SIG-M5 treated with dmso at 0.1 percent for 504 hours (cell line): ENCODE measurements around the gene RAPGEF6.
"Not testable (repeated sequence)": the region's sequence is repeated elsewhere in the genome, so short reads cannot be mapped to it uniquely, and the experiment has no call there.

ENCODE experiments used
- DNase-seq: peaks from one replicate; lab custom pipeline; 2025; ENCODE audit not compliant: unreplicated experiment; lab: John Stamatoyannopoulos, UW

The RAPGEF6 gene

DNA sequence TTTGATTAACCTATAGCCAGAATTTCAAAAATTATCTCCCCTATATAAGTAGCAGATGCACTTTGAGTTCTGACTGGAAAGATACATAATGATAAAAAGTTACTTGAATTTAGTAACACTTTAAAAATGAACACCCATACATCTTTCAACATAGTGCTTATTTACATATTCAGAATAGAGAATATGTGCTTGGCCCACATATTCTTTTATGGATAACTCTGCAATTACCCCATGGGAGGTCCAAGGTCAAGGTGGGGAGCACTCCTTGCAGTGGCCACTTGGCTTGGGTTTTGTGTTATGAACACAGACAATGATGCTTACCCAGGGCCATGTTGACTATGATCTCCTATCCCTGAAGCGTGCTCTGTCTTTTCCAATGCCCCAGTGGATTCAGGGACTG is 201.9 kb downstream of the RAPGEF6 start:
- no peak for DNase-seq

DNA sequence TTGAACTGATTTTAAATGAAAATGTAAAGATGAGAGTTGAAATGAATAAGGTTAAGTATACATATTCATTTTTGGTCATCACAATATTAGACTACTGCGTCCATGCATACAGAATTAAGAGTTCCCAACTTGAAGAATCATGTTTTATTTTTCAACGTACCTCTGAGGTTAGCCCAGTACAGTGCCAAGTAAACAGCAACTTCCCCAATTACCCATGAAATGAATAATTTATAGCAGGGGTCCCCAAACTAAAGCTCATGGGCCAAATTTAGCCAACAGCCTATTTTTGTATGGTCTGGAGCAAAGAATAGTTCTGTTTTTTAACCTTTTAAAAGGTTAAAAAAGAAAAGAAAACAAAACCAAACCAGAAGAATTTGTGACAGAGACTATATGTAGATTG is 203.2 kb downstream of the RAPGEF6 start:
- DNase-seq, result no peak

DNA sequence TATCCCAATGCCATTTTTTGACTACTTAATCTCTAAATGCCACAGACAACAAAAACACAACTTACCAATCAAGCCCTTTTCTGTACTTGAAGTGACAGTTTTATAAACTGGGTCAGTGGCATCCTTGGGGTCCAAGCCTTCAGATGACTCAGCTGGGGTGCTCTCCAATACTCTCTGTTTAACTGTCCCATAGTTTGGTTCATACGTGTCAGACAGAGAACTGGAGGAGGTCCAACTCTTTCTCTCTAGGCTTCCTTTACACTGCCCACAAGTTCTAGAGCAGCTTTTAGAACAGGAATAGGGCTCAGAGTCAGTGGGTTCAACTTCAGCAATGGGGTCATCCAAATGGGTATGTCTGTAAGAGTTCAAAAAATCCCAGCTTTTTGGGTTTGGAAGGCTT is 204.2 kb downstream of the RAPGEF6 start:
- no peak for DNase-seq

DNA sequence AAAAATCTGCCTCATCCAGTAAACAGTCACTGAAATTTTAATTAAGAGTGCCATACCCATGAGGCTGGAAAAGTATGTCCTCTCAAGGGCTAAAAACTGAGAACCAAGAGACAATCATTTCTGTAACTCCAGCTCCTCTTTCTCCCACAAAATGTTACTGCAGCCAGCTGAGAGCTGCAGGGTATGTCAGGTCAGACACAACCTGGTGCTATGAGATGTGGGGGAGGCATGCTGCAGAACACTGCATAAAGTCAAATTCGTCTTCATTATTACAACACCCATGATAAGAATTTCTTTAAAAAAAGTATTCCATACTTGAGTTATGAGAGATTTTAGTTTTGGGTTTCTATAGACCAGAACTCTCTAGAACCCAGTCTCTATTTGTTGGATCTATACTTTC is 209.0 kb downstream of the RAPGEF6 start:
- no peak for DNase-seq

DNA sequence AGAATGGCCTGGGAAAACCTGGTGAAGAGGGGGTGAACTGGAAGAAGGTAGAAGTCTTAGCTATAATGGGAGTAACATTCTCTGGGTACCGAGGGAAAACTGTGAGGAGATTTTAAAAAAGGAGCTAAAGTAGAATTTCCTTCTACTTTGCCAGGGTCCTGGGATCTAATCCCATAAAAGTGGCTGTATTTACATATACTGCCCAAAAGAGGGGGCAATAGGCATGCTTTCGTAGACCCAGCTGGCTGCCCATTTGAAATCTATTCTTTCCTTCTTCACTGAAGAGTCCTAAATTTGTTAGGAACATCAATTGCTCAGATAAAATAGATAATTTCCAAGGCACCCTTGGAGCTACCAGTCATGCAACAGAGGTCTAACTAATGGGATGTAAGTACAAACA is 212.0 kb downstream of the RAPGEF6 start:
- DNase-seq, result peak; percentile 8

DNA sequence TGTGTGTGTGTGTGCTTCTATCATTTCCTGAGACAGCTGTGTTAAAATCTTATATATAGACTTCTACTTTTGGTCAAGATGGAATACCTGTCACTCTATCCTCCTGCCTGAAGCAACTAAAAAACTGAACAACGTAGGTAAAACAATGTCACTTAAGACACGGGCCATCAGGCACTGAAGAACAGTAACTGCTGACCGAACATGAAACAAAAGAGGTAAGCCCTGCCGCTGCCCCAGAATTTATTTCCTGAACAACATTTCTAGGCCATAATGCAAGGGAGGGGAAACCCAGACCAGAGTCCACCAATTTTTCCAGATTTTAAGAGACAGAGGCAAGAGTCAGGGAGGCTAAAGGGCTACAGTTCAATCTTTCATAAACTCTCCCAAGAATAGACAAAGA is 215.2 kb downstream of the RAPGEF6 start:
- no peak for DNase-seq

DNA sequence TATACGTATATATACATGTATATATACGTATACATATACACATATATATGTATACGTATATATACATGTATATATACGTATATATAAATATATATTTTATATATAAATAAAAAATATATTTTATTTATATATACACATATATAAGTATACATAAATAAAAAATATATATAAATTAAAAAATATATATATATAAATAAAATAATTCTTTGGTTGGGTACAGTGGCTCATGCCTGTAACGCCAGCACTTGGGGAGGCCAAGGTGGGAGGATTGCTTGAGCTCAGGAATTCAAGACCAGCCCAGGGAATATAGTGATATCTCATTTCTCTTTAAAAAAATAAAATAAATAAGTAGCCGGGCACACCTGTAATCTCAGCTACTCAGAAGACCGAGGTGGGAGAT is 216.2 kb downstream of the RAPGEF6 start:
- no peak for DNase-seq

DNA sequence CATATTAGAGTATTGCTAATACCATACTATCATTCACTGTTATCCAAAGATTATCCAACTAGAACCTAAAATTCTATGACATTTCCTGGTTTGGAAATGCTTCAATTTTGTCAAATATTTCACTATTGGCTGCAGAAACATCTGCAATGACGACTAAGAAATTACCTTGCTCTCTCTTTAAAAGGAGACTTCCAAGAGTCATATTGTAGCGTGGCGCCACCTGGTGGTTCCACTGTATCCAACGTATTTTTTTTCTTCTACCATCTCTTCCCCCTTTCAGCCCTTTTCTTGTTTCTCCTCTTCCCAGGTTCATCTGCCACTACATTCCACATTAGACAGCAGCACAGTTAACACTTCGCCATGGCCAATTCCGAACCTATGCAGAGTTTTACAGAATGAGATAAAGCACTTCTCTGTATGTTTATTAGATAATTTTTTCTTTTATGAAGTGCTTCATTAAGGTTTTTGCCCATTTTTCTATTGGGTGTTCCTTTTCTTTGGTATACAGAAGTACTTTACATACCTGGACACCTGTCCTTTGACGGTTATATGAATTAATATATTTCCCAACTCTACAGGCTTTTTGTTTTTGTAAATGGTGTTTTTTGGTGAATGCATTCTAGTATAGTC is 217.7 kb downstream of the RAPGEF6 start:
- peak; percentile 77 for DNase-seq

DNA sequence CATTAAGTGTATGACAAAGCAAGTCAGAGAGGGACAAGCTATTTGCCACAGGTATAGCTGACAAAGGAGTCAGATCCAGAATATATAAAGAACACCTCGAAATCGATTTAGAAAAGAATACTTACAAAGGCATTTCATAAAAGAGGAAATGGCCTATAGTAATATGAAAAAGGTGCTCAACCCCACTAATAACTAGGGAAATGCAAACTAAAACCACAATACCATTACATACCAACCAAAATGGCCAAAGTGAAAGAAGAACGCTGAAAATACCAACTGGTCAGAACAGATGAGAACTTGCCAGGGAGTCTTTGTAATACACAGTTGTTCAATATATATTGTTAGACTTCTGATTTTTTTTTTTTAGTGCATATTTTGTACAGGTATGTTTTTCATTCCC is 218.3 kb downstream of the RAPGEF6 start:
- no peak for DNase-seq

DNA sequence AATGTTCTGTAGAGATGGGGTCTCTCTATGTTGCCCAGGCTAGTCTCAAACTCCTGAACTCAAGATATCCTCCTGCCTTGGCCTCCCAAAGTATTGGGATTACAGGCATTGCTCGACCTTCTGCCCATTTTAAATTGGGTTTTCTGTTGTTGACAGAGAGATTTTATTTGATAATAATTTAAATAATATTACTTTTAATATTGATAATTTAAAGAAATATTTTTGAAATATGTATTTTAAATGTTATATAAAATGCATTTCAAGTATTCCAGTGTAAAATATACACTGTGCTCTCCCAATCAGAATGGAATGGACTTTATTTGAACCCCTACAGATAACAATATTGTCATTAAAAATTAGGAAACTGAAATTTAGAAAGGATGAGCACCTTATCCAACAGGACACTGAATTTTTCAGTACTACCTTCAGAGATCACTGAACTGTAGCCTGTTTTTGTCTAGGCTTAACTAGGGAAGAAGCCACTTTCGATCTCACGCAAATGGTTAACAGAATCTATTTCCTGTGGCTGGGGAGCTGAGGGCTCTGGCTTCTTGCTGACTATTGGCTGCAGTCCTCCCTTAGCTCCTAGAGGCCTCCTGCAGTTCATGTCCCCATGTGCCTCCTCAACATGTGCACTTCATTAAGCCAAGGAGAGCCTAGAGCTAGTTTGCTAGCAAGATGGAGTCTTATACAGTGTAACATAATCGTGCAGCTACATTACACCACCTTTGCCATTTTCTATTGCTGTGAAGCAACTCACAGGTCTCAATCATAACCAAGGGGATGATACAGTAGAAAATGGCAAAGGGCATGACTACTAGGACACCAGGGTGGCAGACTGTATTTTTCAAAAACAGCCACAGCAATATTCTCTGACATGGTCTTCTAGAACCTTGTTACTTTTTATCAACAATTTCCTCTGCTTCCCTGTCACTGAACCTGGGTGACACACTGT is 221.1 kb downstream of the RAPGEF6 start:
- DNase-seq, result no peak

DNA sequence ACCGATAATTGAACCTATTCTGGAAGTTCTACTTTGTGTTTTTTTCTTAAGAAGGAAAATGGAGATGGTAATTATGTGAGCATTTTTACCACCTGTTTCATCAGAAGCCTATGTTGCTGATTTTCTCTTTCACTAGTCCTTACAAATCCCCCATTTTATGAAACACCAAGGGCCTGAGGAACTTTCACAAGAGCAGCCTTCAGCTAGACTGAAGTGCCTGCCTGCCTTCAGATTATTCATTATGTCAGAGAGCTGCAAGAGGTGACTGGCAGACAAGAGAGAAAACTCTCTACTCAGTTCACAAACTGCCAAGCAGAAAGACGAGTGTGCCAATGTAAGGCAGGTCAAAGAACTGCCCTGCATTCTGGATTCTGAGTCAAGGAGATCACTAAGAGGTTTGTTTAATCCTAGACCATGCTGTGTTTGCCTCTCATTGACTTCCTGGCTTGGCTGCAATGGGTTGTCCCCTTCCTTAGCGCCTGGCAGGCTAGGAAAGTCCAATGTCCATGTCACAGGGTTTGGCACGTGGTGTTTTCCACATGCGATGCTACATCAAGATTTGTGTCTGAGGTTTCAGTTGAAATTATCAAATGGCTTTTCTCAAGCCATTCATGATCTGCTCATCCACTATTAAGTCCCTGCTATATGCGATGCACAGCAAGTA is 227.9 kb downstream of the RAPGEF6 start:
- DNase-seq, result no peak

DNA sequence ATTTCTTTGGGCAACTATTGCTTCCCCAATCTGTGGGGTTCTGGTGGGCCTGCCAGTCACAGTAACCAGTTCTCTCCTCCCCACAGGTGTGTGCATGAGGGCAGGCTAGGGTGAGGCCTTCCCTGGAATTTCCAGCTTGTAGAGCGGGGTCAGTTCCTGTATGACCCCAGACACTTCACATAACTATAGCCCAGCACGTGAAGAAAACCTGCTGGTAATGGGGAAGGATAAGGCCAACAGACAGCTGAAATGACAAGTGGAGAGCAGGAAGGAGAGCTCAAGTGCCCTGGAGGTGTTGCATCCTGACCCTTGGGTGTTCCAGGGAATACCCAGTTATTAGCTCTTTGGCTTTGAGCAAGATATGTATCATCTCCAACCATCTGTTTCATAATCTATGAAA is 229.0 kb downstream of the RAPGEF6 start:
- DNase-seq, result no peak

DNA sequence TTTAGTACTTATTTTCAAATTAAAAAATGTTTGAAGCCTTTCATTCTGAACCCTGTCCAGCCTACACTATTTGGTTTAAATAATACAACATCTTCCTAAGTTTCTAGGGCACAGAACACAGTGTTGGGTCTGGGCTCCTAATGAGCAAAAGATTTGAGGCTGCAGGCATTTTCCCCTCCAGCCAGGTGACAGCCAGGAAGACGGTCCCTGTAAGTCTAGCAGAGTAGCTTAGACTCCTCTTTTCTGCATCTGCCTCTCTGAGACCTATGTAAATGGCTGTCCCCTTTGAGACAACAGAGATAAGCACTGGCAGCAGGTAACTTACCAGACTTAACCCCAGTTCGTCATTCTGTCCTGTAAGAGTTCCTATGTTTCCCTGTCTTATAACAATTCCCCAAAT is 229.4 kb downstream of the RAPGEF6 start:
- no peak for DNase-seq

DNA sequence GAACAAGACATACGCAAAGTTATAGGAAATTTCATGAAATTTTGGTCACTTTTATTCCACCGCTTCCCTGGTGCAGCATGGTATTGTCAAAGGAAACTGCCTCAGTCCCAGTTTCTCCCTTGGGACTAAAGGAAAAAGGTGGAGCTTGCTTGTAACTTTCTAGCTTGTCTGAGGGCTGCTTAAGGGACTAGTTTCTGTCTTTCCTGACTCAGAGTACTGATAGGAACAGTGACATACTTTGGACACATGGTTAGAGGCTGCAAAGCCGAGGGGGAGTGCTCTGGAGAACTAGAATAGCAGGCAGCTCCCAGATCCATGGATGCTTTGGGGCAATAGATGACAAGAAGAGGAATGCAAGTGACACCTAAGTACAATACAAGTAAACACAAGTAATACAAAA is 234.4 kb downstream of the RAPGEF6 start:
- no peak for DNase-seq

DNA sequence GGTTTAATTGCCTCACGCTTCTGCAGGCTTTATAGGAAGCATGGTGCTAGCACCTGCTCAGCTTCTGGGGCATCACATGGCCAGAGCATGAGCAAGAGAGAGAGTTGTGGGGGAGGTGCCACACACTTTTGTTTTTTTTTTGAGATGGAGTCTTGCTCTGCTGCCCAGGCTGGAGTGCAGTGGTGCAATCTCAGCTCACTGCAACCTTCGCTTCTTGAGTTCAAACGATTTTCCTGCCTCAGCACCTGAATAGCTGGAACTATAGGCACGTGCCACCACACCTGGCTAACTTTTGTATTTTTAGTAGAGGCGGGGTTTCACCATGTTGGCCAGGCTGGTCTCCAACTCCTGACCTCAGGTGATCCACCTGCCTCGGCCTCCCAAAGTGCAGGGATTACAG is 236.0 kb downstream of the RAPGEF6 start:
- DNase-seq, result not testable (repeated sequence)

DNA sequence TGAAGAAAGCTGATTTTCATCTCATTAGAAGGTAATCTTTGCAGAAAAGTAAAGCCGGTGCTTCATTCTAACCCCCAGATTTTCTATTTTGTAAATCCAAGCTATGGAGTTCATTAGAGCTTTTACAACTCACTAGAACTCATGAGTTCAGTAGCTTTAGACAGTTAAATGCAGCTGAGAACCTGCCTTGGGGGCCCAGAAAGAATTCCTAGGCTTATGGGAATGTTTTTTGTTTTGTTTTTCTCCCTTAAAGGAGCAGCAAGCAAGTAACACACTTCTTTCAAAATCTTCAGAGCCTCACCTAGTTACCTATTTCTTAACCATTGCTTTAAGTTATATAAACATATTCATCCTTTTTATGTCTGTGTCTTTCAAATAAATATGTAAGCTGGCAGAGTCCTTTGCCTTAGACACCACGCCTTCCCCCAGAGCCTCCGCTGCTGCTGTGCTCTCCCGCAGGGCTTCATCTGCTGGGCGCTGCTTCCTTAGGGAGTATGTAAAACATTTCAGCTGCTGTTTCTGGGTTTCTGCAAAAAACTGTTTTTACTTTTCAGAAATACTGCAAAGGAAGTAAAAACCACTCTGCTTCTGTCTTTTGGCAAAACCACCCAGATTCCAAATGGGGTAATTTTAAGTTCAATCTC is 238.3 kb downstream of the RAPGEF6 start:
- DNase-seq, result no peak

DNA sequence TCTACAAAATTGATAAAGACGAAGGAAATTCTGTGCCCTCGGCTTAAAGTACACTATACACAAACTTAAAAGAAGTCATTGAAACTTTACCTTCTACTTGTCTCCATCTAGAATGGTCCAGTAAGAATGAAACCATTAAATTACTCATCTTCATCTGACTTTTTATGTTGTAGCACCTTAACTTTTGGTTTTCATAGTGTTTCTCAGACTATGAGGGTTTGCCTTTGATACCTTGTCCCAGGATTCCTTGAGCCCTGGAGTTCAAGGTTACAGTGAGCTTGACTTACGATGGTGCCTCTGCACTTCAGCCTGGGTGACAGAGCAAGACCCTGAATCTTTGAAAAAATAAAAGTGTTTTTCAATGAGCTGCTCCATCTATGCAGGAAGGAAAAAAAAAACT is 239.0 kb downstream of the RAPGEF6 start:
- no peak for DNase-seq

DNA sequence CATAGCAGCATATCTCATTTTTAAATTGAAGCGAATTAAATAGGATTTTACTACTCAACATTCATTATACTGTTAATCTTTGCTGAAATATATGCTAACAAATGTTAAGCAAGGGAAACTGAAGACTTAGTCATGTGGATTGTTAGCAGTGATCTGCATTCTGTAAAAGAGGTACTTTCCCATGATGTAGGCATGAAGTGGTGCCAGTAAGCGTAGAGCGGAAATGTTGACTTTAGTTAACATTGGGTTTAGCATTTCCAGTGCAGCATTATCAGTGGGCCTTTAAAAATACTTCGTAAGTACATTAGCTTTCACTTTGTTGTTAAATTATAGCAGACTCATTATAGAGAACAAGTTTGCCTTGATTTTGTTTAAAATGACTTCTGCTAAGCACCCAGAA is 240.9 kb downstream of the RAPGEF6 start:
- DNase-seq, result no peak

DNA sequence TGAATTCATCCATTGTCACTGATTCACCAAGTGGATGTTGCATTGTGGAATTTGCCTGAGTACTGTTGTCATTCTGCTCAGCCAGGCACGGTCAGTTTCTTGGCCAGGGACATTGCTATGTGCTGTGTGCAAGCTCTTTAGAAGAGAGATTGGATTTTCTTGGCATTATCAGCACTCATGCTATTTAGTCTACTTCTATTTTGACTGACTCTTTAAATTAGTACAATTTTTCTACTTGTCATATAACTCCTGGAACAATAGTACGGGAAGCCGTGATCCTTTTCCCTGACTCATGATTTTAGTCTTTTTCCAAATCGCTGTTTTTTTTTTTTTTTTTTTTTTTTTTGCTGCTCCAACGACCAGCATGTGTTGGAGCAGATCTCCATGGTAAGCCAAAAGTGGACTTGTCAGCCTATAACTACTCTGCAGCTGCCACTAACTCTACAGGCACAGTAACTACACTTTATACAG is 241.5 kb downstream of the RAPGEF6 start:
- no peak for DNase-seq

DNA sequence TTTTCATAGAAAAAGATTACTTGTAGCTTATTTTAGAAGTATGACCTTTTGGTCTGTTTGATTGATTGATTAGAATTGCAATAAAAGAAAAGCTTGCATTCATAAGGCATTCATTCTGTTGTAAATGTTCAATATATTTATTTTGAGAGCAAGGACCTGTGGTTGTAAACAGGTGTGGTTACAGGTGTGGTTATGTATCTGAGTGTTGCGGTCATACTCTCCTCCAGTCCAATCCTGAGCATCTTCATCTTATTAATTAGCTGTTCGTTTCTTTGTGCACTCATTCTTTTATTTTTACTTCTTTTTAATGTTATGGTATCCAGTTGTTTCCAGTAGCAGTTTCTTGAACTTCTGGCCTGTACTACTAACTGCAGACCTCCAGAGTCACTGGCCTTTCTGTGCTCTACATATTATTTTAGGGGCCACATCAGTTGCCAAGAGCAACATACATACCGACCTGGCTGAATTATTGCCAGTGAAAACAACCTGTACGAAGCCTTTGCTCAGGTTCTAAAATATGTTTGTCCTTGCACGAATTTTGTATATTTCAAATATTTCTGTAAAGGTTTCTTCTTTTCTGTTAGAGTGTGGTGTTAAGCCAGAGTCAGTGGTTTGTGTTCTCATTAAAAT is 242.4 kb downstream of the RAPGEF6 start:
- DNase-seq, result no peak

DNA sequence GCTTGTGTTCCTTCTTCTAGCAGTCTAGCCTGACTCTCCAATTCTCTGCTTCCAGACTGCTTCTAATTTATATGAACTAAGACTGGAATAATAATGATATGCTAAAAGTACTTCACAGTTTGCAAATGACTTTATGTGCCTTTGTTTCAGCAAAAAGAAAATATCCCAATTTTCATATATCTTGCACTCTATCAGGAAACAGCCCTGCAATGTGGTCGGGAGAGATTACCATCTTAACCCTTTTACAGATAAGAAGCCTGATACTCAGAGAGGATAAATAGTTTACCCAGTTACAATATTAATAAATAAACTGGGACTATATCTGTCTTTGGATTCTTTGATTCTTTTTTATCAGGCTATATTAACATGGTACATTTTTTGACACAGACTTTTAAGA is 245.2 kb downstream of the RAPGEF6 start:
- no peak for DNase-seq
